GM18873 (cell line): ENCODE results near the gene ZACN.

ENCODE experiments used
- ATAC-seq: cut with Tn5 transposase; IDR thresholded peaks from one replicate; pipeline ENCODE4 v1.9.1; 2021; ENCODE audit warnings: mild to moderate bottlenecking, moderate library complexity, moderate number of reproducible peaks; ENCODE audit not compliant: unreplicated experiment, low FRiP score

Gene ZACN

GRCh38 chr17:76125922-76126321 is 46.9 kb downstream of the ZACN start:
- ATAC-seq = no peak

GRCh38 chr17:76130473-76130872 is 51.5 kb downstream of the ZACN start:
- no peak for ATAC-seq

DNA sequence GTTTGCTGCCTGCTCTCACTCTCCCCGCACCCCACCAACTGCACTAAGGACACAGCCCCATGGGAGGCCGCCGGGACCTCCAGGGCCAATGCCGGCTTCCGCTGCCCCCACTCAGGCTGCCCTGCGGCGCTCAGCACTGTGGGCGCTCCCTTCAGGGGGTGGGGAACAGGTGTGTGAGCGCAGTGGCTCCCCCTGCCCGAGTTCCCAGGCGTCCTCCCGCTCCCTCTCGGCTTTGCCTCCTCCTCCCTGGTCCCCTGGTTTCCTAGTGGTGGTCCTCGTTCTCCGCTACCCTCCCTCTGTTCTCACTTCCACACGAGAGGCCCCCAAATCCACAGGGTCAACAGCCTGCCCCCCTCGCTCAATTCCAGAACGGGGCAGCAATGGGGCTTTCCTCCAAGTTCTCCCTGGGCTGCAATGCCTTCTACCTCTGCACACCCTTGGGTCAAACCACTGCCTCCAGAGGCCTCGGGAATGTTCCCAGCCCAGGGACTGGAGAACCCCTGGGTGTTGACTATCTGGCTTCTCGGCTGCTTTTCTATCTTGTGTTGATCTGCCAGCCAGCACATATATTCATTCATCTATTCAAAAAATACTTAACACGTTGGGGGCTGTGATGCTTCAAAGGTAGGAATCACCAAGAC is 52.2 kb downstream of the ZACN start:
- ATAC-seq = no peak

- ATAC-seq = no peak
Measured at GRCh38 chr17:76131692-76132573, 53.0 kb downstream of the ZACN start.
